Mesenchymal stem cell (in vitro differentiated cells and primary cell): ENCODE data around the gene KRT37.

Experiments used
- DNase-seq: peaks from one replicate; pipeline ENCODE4 v3.0.0-alpha.2; 2013
- H2AFZ ChIP-seq: one replicate; pipeline ENCODE4 v1.6.1; 2013; ENCODE audit warnings: low read depth, mild to moderate bottlenecking, control low read depth, inconsistent platforms, low read length, moderate library complexity
- H2AK5ac ChIP-seq: 2 replicates; pipeline ENCODE4 v1.6.1; 2013; ENCODE audit warnings: low read length, moderate library complexity, mild to moderate bottlenecking, inconsistent platforms; ENCODE audit not compliant: severe bottlenecking
- H2BK120ac ChIP-seq: one replicate; pipeline ENCODE4 v1.6.1; 2013; ENCODE audit warnings: low read depth, mild to moderate bottlenecking, inconsistent platforms, low read length, moderate library complexity
- H2BK12ac ChIP-seq, 2 experiments: one replicate each; pipeline ENCODE4 v1.6.1; 2013; ENCODE audit warnings: inconsistent platforms in 2 of 2, low read length in 2 of 2, mild to moderate bottlenecking in 2 of 2, moderate library complexity in 2 of 2, control low read depth in 1 of 2
- H2BK15ac ChIP-seq: one replicate; pipeline ENCODE4 v1.6.1; 2013; ENCODE audit warnings: mild to moderate bottlenecking, low read depth, inconsistent platforms; ENCODE audit not compliant: poor library complexity, severe bottlenecking
- H2BK5ac ChIP-seq: 2 replicates; pipeline ENCODE4 v1.6.1; 2013; ENCODE audit warnings: low read depth, mild to moderate bottlenecking, low read length, control low read depth, inconsistent platforms; ENCODE audit not compliant: poor library complexity, severe bottlenecking
- H3K14ac ChIP-seq, 2 experiments: one replicate each; pipeline ENCODE4 v1.6.1; 2013; ENCODE audit warnings: inconsistent platforms in 2 of 2, low read length in 2 of 2, control low read depth in 1 of 2, mild to moderate bottlenecking in 1 of 2, moderate library complexity in 1 of 2
- H3K18ac ChIP-seq, 2 experiments: one replicate each; pipeline ENCODE4 v1.6.1; 2013; ENCODE audit warnings: inconsistent platforms in 2 of 2, low read length in 2 of 2, control low read depth in 1 of 2, low read depth in 1 of 2, mild to moderate bottlenecking in 1 of 2
- H3K23ac ChIP-seq, 2 experiments: one replicate each; pipeline ENCODE4 v1.6.1; 2013; ENCODE audit warnings: inconsistent platforms in 2 of 2, low read length in 2 of 2, mild to moderate bottlenecking in 2 of 2, moderate library complexity in 2 of 2, control low read depth in 1 of 2
- H3K27ac ChIP-seq: 2 replicates; pipeline ENCODE4 v1.5.1; 2013; ENCODE audit warnings: mild to moderate bottlenecking, moderate library complexity, low read length, control low read depth, inconsistent platforms; ENCODE audit not compliant: poor library complexity, severe bottlenecking
- H3K27me3 ChIP-seq, 2 experiments: 2 replicates each; pipeline versions ENCODE4 v1.6.1 to v1.7.0; 2013; ENCODE audit warnings: low read length in 2 of 2, mild to moderate bottlenecking in 2 of 2, moderate library complexity in 2 of 2, control low read depth in 1 of 2, inconsistent platforms in 1 of 2; ENCODE audit not compliant: control insufficient read depth in 1 of 2, insufficient read depth in 1 of 2
- H3K36me3 ChIP-seq, 2 experiments: 2 replicates each; pipeline versions ENCODE4 v1.6.1 to v1.7.0; 2013; ENCODE audit warnings: low read length in 2 of 2, control low read depth in 1 of 2, inconsistent platforms in 1 of 2, low read depth in 1 of 2, mild to moderate bottlenecking in 1 of 2; ENCODE audit not compliant: insufficient read depth in 2 of 2, control insufficient read depth in 1 of 2
- H3K4ac ChIP-seq, 2 experiments: one replicate each; pipeline ENCODE4 v1.6.1; 2013; ENCODE audit warnings: inconsistent platforms in 2 of 2, low read length in 2 of 2, mild to moderate bottlenecking in 2 of 2, moderate library complexity in 2 of 2, control low read depth in 1 of 2, low read depth in 1 of 2
- H3K4me1 ChIP-seq: 2 replicates; pipeline ENCODE4 v1.6.1; 2013; ENCODE audit warnings: low read depth, low read length, control low read depth; ENCODE audit not compliant: control insufficient read depth, insufficient read depth
- H3K4me2 ChIP-seq: 2 replicates; pipeline ENCODE4 v1.6.1; 2013; ENCODE audit warnings: low read length, mild to moderate bottlenecking, inconsistent platforms; ENCODE audit not compliant: poor library complexity, severe bottlenecking
- H3K4me3 ChIP-seq, 2 experiments: 2 replicates each; pipeline versions ENCODE4 v1.5.1 to v1.7.0; 2013; ENCODE audit warnings: low read length in 2 of 2, mild to moderate bottlenecking in 2 of 2, control low read depth in 1 of 2, low read depth in 1 of 2; ENCODE audit not compliant: insufficient read depth in 1 of 2
- H3K79me1 ChIP-seq: replicated peaks from 2 replicates; pipeline ENCODE4 v1.6.1; 2013; ENCODE audit warnings: mild to moderate bottlenecking, control low read depth, low read length, inconsistent platforms; ENCODE audit not compliant: poor library complexity, severe bottlenecking
- H3K9ac ChIP-seq: 2 replicates; pipeline ENCODE4 v1.7.0; 2013; ENCODE audit warnings: mild to moderate bottlenecking, low read length, moderate library complexity
- H3K9me3 ChIP-seq: 2 replicates; pipeline ENCODE4 v1.7.0; 2013; ENCODE audit warnings: mild to moderate bottlenecking, low read length; ENCODE audit not compliant: control insufficient read depth
- H4K8ac ChIP-seq: one replicate; pipeline ENCODE4 v1.6.1; 2013; ENCODE audit warnings: inconsistent platforms, mild to moderate bottlenecking, low read length, moderate library complexity
- H4K91ac ChIP-seq: one replicate; pipeline ENCODE4 v1.6.1; 2013; ENCODE audit warnings: mild to moderate bottlenecking, low read length, inconsistent platforms
- WGBS: methylation state at CpG from one replicate; pipeline ENCODE4 v1.1.7; 2013; ENCODE audit warnings: mixed read lengths; 5-methylcytosine and 5-hydroxymethylcytosine counted together

The KRT37 gene

DNA sequence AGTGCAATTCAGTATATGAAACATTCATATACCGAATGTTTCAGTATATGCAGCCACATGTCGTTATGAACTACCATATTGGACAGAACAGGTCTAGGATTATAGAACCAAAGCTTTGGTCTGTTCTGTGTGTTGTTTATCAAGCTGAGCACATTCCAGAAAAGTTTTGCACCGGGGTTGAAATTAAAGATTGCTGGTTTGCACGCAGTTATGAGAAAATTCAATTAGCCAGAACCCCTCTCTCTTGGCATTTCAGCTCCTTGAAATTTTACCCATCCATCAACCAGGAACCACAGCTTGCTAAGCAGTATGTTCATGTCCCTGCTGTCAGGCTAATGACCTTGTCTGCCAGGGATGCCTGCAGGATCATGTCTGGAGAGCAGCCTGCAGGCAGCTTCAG lies 33.3 kb upstream of the KRT37 start:
- Histone ChIP-seq H2AK5ac (no peak overlapping the region), H2BK120ac (no peak overlapping the region), H3K9ac (no peak overlapping the region), H3K27ac (no peak overlapping the region), H3K36me3 (no peaks in the 10 kb centered on the region), H4K8ac (no peak overlapping the region), H3K4me1 (no peaks in the 10 kb centered on the region), H3K18ac (no peak overlapping the region), H3K14ac (no peak overlapping the region), H2AFZ (no peak overlapping the region), H3K27me3 (peaks cover 0 to 78% of the 10 kb centered on the region in 2 experiments), H4K91ac (no peak overlapping the region), H2BK5ac (no peak overlapping the region), H3K9me3 (no peaks in the 10 kb centered on the region), H3K4me2 (no peak overlapping the region), H3K79me1 (no peaks in the 10 kb centered on the region), H2BK12ac (no peak overlapping the region), H3K23ac (no peak overlapping the region), H3K4ac (no peak overlapping the region), H2BK15ac (no peak overlapping the region), H3K4me3 (no peak overlapping the region)
- no peak for DNase-seq
- WGBS: 89% methylated on average over 4 of the region's 4 CpGs

GRCh38 chr17:41456204-41456603 lies 31.8 kb upstream of the KRT37 start:
- H3K9ac ChIP-seq: no peak overlapping the region
- H2BK15ac ChIP-seq: no peak overlapping the region
- H3K9me3 ChIP-seq: peaks cover 13% of the 10 kb centered on the region
- H2AK5ac ChIP-seq: no peak overlapping the region
- DNase-seq: no peak
- H4K91ac ChIP-seq: no peak overlapping the region
- no peak overlapping the region for H3K4me2 ChIP-seq
- no peak overlapping the region for H3K18ac ChIP-seq
- WGBS: 71% methylated on average over 1 of the region's 3 CpGs
- H2BK5ac ChIP-seq: no peak overlapping the region
- H3K36me3 ChIP-seq: no peaks in the 10 kb centered on the region
- H4K8ac ChIP-seq: no peak overlapping the region
- H3K4me3 ChIP-seq: no peak overlapping the region
- peaks cover 0 to 77% of the 10 kb centered on the region in 2 experiments for H3K27me3 ChIP-seq
- no peak overlapping the region for H3K4ac ChIP-seq
- no peak overlapping the region for H3K14ac ChIP-seq
- H3K27ac ChIP-seq: no peak overlapping the region
- no peak overlapping the region for H3K23ac ChIP-seq
- H3K79me1 ChIP-seq: no peaks in the 10 kb centered on the region
- H2AFZ ChIP-seq: no peak overlapping the region
- H2BK12ac ChIP-seq: no peak overlapping the region
- H3K4me1 ChIP-seq: no peaks in the 10 kb centered on the region
- no peak overlapping the region for H2BK120ac ChIP-seq

GRCh38 chr17:41455236-41455635 lies 30.9 kb upstream of the KRT37 start:
- WGBS: 100% methylated on average over 1 of the region's 1 CpG
- H2BK5ac ChIP-seq: no peak overlapping the region
- H3K36me3 ChIP-seq: no peaks in the 10 kb centered on the region

DNA sequence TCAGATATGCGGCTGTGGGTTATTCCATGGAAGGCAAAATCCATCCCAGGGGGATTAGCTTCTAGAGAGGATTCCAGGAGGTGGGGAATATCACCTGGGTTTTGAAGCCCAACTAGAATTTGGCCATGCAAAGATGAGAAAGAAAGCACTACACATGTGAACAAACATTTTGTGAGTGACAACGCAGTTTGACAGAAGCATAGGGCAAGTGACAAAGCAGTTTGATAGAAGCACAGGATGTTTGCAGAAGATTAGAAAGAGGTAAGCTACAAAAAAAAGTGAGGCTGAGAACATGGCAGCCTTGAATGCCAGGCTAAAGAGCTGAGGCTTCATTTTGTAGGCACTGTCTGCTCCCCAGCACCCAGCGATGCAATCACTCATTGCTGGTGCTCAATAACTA lies 28.7 kb upstream of the KRT37 start:
- Histone ChIP-seq H3K36me3 (no peaks in the 10 kb centered on the region), H4K8ac (no peak overlapping the region), H3K9me3 (peaks cover 14% of the 10 kb centered on the region), H3K23ac (no peak overlapping the region), H3K27ac (no peak overlapping the region), H2AK5ac (no peak overlapping the region), H3K79me1 (no peaks in the 10 kb centered on the region), H3K4me2 (no peak overlapping the region), H2BK15ac (no peak overlapping the region), H3K18ac (no peak overlapping the region), H3K4me3 (no peak overlapping the region), H3K9ac (no peak overlapping the region), H2AFZ (no peak overlapping the region), H3K27me3 (peaks cover 0 to 59% of the 10 kb centered on the region in 2 experiments), H4K91ac (no peak overlapping the region), H2BK120ac (no peak overlapping the region), H2BK12ac (no peak overlapping the region), H3K14ac (no peak overlapping the region), H2BK5ac (no peak overlapping the region), H3K4ac (no peak overlapping the region), H3K4me1 (no peaks in the 10 kb centered on the region)
- DNase-seq: no peak
- WGBS: 95% methylated on average over 2 of the region's 3 CpGs

More at GRCh38 chr17:41455236-41455635, 30.9 kb upstream of the KRT37 start:
- Histone ChIP-seq H3K27me3 (peaks cover 0 to 79% of the 10 kb centered on the region in 2 experiments), H3K4me3 (no peak overlapping the region), H2BK120ac (no peak overlapping the region), H2BK12ac (no peak overlapping the region), H3K4ac (no peak overlapping the region), H3K4me2 (no peak overlapping the region), H3K23ac (no peak overlapping the region), H3K9me3 (peaks cover 14% of the 10 kb centered on the region), H2AK5ac (no peak overlapping the region), H3K79me1 (no peaks in the 10 kb centered on the region), H2AFZ (no peak overlapping the region), H4K8ac (no peak overlapping the region), H3K9ac (peak overlapping the region; percentile 25), H3K27ac (no peak overlapping the region), H2BK15ac (no peak overlapping the region), H4K91ac (no peak overlapping the region), H3K18ac (no peak overlapping the region), H3K4me1 (no peaks in the 10 kb centered on the region), H3K14ac (no peak overlapping the region)
- DNase-seq: no peak
